Measurements from ENCODE around the gene PRICKLE2.

Gene PRICKLE2

GRCh38 chr3:64244011-64244942, 19.0 kb upstream of the PRICKLE2 start:
- Histone ChIP-seq H3K36me3 (ENCODE audit: control insufficient read depth, low read depth, low read length) (no peaks in the 10 kb centered on the region), H3K4me1 (ENCODE audit: control insufficient read depth, low read depth, low read length) (peaks cover 3% of the 10 kb centered on the region), H3K9me3 (ENCODE audit: control insufficient read depth, low read depth, low read length) (no peaks in the 10 kb centered on the region), H3K27me3 (ENCODE audit: control insufficient read depth, insufficient read depth, low read length) (no peaks in the 10 kb centered on the region), H3K9ac (ENCODE audit: low read length) (no peak overlapping the region), H3K4me3 (ENCODE audit: low read length) (no peak overlapping the region), H3K27ac (ENCODE audit: low read length) (no peak overlapping the region)

GRCh38 chr3:64242435-64242834, 17.2 kb upstream of the PRICKLE2 start:
- Histone ChIP-seq H3K9ac (ENCODE audit: low read length) (no peak overlapping the region), H3K4me1 (ENCODE audit: control insufficient read depth, low read depth, low read length) (peaks cover 11% of the 10 kb centered on the region), H3K36me3 (ENCODE audit: control insufficient read depth, low read depth, low read length) (no peaks in the 10 kb centered on the region), H3K4me3 (ENCODE audit: low read length) (no peak overlapping the region), H3K27me3 (ENCODE audit: control insufficient read depth, insufficient read depth, low read length) (no peaks in the 10 kb centered on the region), H3K9me3 (ENCODE audit: control insufficient read depth, low read depth, low read length) (no peaks in the 10 kb centered on the region), H3K27ac (ENCODE audit: low read length) (no peak overlapping the region)

- Histone ChIP-seq H3K4me1 (ENCODE audit: control insufficient read depth, low read depth, low read length) (peaks cover 11% of the 10 kb centered on the region), H3K9ac (ENCODE audit: low read length) (no peak overlapping the region), H3K27ac (ENCODE audit: low read length) (no peak overlapping the region), H3K9me3 (ENCODE audit: control insufficient read depth, low read depth, low read length) (no peaks in the 10 kb centered on the region), H3K36me3 (ENCODE audit: control insufficient read depth, low read depth, low read length) (no peaks in the 10 kb centered on the region), H3K27me3 (ENCODE audit: control insufficient read depth, insufficient read depth, low read length) (no peaks in the 10 kb centered on the region), H3K4me3 (ENCODE audit: low read length) (no peak overlapping the region)
Observed at GRCh38 chr3:64240959-64241358, 15.7 kb upstream of the PRICKLE2 start.

DNA sequence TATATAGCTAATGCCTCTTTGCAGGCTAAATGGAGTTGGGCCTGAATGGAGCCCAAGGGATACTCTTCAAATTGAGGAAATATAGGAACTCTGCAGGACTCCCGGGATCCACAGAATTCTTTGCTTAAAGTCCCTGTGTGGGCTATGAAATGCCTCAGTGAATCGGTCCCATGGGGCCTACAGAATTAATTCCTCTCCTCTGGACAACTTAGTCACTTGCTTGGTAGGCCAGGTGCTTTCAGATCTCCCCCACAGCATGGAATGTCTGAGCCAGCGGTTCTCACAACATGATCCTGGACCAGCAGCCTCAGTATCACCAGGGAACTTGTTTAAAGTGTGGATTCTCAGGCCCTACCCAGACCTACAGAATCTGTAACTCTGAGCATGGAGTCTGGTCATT, 15.1 kb upstream of the PRICKLE2 start:
- no peaks in the 10 kb centered on the region for H3K9me3 ChIP-seq (ENCODE audit: control insufficient read depth, low read depth, low read length)
- no peak overlapping the region for H3K27ac ChIP-seq (ENCODE audit: low read length)
- no peaks in the 10 kb centered on the region for H3K27me3 ChIP-seq (ENCODE audit: control insufficient read depth, insufficient read depth, low read length)
- H3K4me3 ChIP-seq (ENCODE audit: low read length), result no peak overlapping the region
- no peaks in the 10 kb centered on the region for H3K36me3 ChIP-seq (ENCODE audit: control insufficient read depth, low read depth, low read length)
- H3K9ac ChIP-seq (ENCODE audit: low read length), result no peak overlapping the region
- peaks cover 11% of the 10 kb centered on the region for H3K4me1 ChIP-seq (ENCODE audit: control insufficient read depth, low read depth, low read length)

DNA sequence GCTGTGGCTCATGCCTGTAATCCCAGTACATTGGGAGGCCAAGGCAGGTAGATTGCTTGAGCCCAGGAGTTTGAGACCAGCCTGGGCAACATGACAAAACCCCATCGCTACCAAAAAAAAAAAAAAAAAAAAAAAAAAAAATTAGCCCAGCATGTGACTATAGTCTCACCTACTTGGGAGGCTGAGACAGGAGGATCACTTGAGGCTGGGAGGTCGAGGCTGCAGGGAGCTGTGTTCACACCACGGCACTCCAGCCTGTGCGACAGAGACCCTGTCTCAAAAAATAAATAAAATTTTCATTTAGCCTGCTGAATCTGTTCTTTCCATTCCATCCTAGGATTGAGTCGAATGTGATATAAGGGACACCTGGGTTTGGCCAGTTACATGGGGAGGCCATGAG, 14.6 kb upstream of the PRICKLE2 start:
- Histone ChIP-seq H3K27ac (ENCODE audit: low read length) (no peak overlapping the region), H3K9me3 (ENCODE audit: control insufficient read depth, low read depth, low read length) (no peaks in the 10 kb centered on the region), H3K9ac (ENCODE audit: low read length) (no peak overlapping the region), H3K4me3 (ENCODE audit: low read length) (no peak overlapping the region), H3K4me1 (ENCODE audit: control insufficient read depth, low read depth, low read length) (peaks cover 11% of the 10 kb centered on the region), H3K27me3 (ENCODE audit: control insufficient read depth, insufficient read depth, low read length) (no peaks in the 10 kb centered on the region), H3K36me3 (ENCODE audit: control insufficient read depth, low read depth, low read length) (no peaks in the 10 kb centered on the region)

DNA sequence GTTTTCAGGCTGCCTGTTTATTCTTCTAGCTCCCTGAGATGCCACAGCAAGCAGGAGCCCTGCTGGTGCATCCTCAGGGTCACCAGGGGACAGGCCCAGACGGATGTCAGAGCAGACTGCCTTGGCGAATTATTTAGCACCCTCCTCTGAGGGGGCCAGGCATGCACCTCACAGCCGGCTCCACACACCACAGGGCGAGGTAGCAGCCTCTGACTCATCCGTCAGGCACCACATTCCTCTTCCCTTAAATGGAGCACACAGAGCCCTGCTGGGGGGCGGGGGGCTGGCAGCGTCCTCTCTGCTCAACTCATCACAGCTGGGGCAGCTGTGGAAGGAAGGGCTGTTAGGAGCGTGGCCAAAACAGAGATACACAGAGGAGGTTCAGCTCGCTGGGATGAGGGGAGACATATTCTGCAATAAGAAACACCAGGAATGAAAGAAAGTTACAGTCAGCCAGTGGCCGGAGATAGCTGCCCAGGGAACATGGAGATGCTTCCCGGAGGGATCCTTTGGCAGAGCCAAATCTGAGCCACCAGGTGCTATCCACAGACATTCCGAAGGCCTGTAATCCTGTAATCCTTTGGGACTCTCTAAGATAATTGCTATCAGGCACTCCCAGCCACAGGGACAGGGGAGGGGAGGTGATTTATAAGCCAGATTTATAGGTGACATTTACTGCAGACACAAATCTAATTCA, 13.9 kb upstream of the PRICKLE2 start:
- Histone ChIP-seq H3K27ac (ENCODE audit: low read length) (no peak overlapping the region), H3K36me3 (ENCODE audit: control insufficient read depth, low read depth, low read length) (no peaks in the 10 kb centered on the region), H3K4me1 (ENCODE audit: control insufficient read depth, low read depth, low read length) (peaks cover 11% of the 10 kb centered on the region), H3K4me3 (ENCODE audit: low read length) (no peak overlapping the region), H3K9ac (ENCODE audit: low read length) (no peak overlapping the region), H3K27me3 (ENCODE audit: control insufficient read depth, insufficient read depth, low read length) (no peaks in the 10 kb centered on the region), H3K9me3 (ENCODE audit: control insufficient read depth, low read depth, low read length) (no peaks in the 10 kb centered on the region)

DNA sequence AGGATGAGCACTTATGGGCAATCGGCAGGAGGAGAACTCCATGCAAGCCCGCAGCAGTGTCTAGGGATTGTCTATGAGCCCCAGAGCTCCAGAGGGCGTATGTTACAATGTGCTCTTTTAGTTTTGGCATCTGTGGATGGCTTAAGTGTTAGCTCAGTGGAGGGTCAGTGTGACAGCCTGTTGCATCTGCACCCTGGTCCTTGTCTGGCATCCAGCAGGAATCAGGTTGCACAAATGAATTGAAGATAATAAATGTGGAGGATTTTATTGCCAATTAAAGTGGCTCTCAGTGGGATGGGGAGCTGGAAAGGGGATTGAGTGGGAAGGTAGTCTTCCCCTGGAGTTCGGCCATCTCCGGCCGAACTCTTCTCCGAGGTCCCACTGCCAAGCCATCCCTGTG, 11.8 kb upstream of the PRICKLE2 start:
- Histone ChIP-seq H3K9me3 (ENCODE audit: control insufficient read depth, low read depth, low read length) (no peaks in the 10 kb centered on the region), H3K4me1 (ENCODE audit: control insufficient read depth, low read depth, low read length) (peaks cover 11% of the 10 kb centered on the region), H3K4me3 (ENCODE audit: low read length) (no peak overlapping the region), H3K27me3 (ENCODE audit: control insufficient read depth, insufficient read depth, low read length) (no peaks in the 10 kb centered on the region), H3K27ac (ENCODE audit: low read length) (no peak overlapping the region), H3K9ac (ENCODE audit: low read length) (no peak overlapping the region), H3K36me3 (ENCODE audit: control insufficient read depth, low read depth, low read length) (no peaks in the 10 kb centered on the region)

DNA sequence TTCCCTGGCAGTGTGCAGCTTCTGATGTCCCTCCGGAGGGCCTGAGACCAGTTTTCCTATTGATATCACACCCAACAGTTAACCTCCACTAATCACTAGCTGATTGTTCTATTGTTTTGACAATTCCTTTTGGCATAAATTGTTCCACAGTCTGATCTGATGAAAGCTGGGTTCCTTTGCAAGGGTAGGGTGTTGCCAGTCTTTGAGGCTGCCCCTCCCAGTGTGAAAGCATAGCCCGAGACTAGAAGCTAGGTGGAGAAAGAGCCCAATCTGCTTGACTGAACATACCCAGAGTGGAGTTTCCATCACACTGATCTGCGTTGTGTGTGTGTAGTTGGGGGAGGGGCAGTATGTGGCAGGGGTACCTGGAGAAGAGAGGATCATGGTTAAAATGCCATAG, 10.3 kb upstream of the PRICKLE2 start:
- no peak overlapping the region for H3K4me3 ChIP-seq (ENCODE audit: low read length)
- peaks cover 11% of the 10 kb centered on the region for H3K4me1 ChIP-seq (ENCODE audit: control insufficient read depth, low read depth, low read length)
- no peaks in the 10 kb centered on the region for H3K36me3 ChIP-seq (ENCODE audit: control insufficient read depth, low read depth, low read length)
- H3K27me3 ChIP-seq (ENCODE audit: control insufficient read depth, insufficient read depth, low read length), result no peaks in the 10 kb centered on the region
- no peak overlapping the region for H3K27ac ChIP-seq (ENCODE audit: low read length)
- H3K9ac ChIP-seq (ENCODE audit: low read length), result no peak overlapping the region
- no peaks in the 10 kb centered on the region for H3K9me3 ChIP-seq (ENCODE audit: control insufficient read depth, low read depth, low read length)

DNA sequence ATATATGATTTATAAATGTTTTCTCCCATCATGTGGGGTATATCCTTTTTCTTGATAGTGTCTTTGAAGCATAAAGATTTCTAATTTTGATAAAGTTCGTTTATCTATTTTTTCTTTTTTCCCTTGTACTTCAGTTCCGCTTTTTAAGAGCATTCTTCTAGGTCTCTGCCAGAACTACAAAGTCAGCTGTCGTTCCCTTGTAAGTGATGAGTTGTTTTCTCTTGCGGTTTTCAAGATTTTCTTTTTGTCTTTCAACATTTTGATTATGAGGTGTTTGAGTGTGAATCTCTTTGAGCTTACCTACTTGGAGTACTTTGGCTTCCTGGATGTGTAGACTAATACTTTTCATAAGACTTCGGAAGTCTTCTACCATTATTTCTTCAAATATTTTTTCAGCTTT, 9.3 kb upstream of the PRICKLE2 start:
- H3K9ac ChIP-seq (ENCODE audit: low read length), result no peak overlapping the region
- H3K36me3 ChIP-seq (ENCODE audit: control insufficient read depth, low read depth, low read length), result no peaks in the 10 kb centered on the region
- no peak overlapping the region for H3K4me3 ChIP-seq (ENCODE audit: low read length)
- H3K27ac ChIP-seq (ENCODE audit: low read length), result no peak overlapping the region
- no peaks in the 10 kb centered on the region for H3K9me3 ChIP-seq (ENCODE audit: control insufficient read depth, low read depth, low read length)
- H3K27me3 ChIP-seq (ENCODE audit: control insufficient read depth, insufficient read depth, low read length), result no peaks in the 10 kb centered on the region
- H3K4me1 ChIP-seq (ENCODE audit: control insufficient read depth, low read depth, low read length), result peaks cover 15% of the 10 kb centered on the region

GRCh38 chr3:64232821-64233220, 7.6 kb upstream of the PRICKLE2 start:
- Histone ChIP-seq H3K4me3 (ENCODE audit: low read length) (no peak overlapping the region), H3K27me3 (ENCODE audit: control insufficient read depth, insufficient read depth, low read length) (no peaks in the 10 kb centered on the region), H3K4me1 (ENCODE audit: control insufficient read depth, low read depth, low read length) (peaks cover 3% of the 10 kb centered on the region), H3K36me3 (ENCODE audit: control insufficient read depth, low read depth, low read length) (no peaks in the 10 kb centered on the region), H3K27ac (ENCODE audit: low read length) (no peak overlapping the region), H3K9me3 (ENCODE audit: control insufficient read depth, low read depth, low read length) (no peaks in the 10 kb centered on the region), H3K9ac (ENCODE audit: low read length) (no peak overlapping the region)

GRCh38 chr3:64229903-64230302, 4.6 kb upstream of the PRICKLE2 start:
- Histone ChIP-seq H3K27ac (ENCODE audit: low read length) (no peak overlapping the region), H3K27me3 (ENCODE audit: control insufficient read depth, insufficient read depth, low read length) (no peaks in the 10 kb centered on the region), H3K9me3 (ENCODE audit: control insufficient read depth, low read depth, low read length) (no peaks in the 10 kb centered on the region), H3K9ac (ENCODE audit: low read length) (no peak overlapping the region), H3K4me1 (ENCODE audit: control insufficient read depth, low read depth, low read length) (peaks cover 14% of the 10 kb centered on the region), H3K36me3 (ENCODE audit: control insufficient read depth, low read depth, low read length) (no peaks in the 10 kb centered on the region), H3K4me3 (ENCODE audit: low read length) (no peak overlapping the region)

DNA sequence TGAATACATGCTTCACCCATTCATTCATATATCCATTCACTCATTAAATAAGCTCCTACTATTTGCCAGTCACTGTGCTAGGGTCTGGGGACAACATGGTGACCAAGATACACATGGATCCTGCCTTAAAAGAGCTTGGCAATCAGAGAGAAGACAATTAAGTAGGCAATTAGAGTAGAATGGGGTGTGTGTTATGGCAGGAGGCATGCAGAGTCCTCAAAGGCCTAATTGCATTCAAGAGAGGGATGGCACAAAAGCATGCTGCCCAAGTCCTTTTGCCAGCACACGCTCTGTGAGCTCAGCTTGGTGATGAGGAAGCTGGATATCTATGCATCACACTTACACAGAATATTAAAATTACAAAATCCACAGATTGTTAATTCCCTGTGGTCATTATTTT, 2.8 kb upstream of the PRICKLE2 start:
- no peaks in the 10 kb centered on the region for H3K27me3 ChIP-seq (ENCODE audit: control insufficient read depth, insufficient read depth, low read length)
- H3K36me3 ChIP-seq (ENCODE audit: control insufficient read depth, low read depth, low read length), result no peaks in the 10 kb centered on the region
- H3K4me1 ChIP-seq (ENCODE audit: control insufficient read depth, low read depth, low read length), result peaks cover 18% of the 10 kb centered on the region
- H3K9me3 ChIP-seq (ENCODE audit: control insufficient read depth, low read depth, low read length), result no peaks in the 10 kb centered on the region
- H3K9ac ChIP-seq (ENCODE audit: low read length), result no peak overlapping the region
- no peak overlapping the region for H3K27ac ChIP-seq (ENCODE audit: low read length)
- no peak overlapping the region for H3K4me3 ChIP-seq (ENCODE audit: low read length)
